Urinary bladder (tissue), 4 donors: Measurements from ENCODE around the gene AFF3. TPM values are rescaled to one million over a fixed set of nuclear protein-coding genes. Genes with fewer than 3 reads are reported as not detected.

ENCODE experiments used
- DNase-seq: peaks from one replicate; pipeline ENCODE4 v3.0.0-alpha.2; 2015; ENCODE audit errors: extremely low spot score
- H3K27ac ChIP-seq: one replicate; pipeline ENCODE4 v1.5.1; 2013; ENCODE audit warnings: low read depth, mild to moderate bottlenecking, moderate library complexity
- H3K36me3 ChIP-seq: one replicate; pipeline ENCODE4 v1.6.1; 2013; ENCODE audit warnings: mild to moderate bottlenecking, moderate library complexity; ENCODE audit not compliant: insufficient read depth
- H3K4me1 ChIP-seq: one replicate; pipeline ENCODE4 v1.6.1; 2013; ENCODE audit warnings: mild to moderate bottlenecking, moderate library complexity; ENCODE audit not compliant: insufficient read depth
- H3K4me3 ChIP-seq: one replicate; pipeline ENCODE4 v1.5.1; 2013; ENCODE audit warnings: low read depth, low read length
- WGBS: extraction: QIAGEN DNeasy Blood & Tissue Kit; methylation state at CpG from one replicate; pipeline ENCODE4 v1.1.7; 2013; 5-methylcytosine and 5-hydroxymethylcytosine counted together
- polyA plus RNA-seq: library from polyadenylated mRNA; stranded (reverse); fragments of 200-250 nt; gene quantifications from one replicate; pipeline ENCODE4 v1.2.3, GENCODE V29; 2013
- total RNA-seq: library from RNA; depleted of rRNA; stranded (reverse); fragments of >200 nt; gene quantifications from one replicate; pipeline ENCODE4 v1.2.3, GENCODE V29; 2014
- donor health status: healthy with polysubstance abuse.
- donor health status: healthy.

AFF3 gene
- total and polyA plus RNA-seq, 2 donors = 15.1 to 43.5 TPM

GRCh38 chr2:100064592-100065428 lies 77.6 kb downstream of the AFF3 start:
- Histone ChIP-seq H3K4me3 (no peak overlapping the region), H3K36me3 (no peaks in the 10 kb centered on the region), H3K4me1 (peaks cover 1% of the 10 kb centered on the region), H3K27ac (no peak overlapping the region)
- WGBS = 60% methylated on average over 9 of the region's 9 CpGs
- DNase-seq = no peak

- Histone ChIP-seq H3K27ac (no peak overlapping the region), H3K4me3 (no peak overlapping the region), H3K36me3 (no peaks in the 10 kb centered on the region), H3K4me1 (peaks cover 1% of the 10 kb centered on the region)
- no peak for DNase-seq
- 97% methylated on average over 2 of the region's 2 CpGs for WGBS
Measured at GRCh38 chr2:100064165-100064564, 78.2 kb downstream of the AFF3 start.

- H3K27ac ChIP-seq = no peak overlapping the region
- H3K4me1 ChIP-seq = peaks cover 1% of the 10 kb centered on the region
- H3K4me3 ChIP-seq = no peak overlapping the region
- WGBS = 89% methylated on average over 5 of the region's 5 CpGs
- DNase-seq = no peak
- no peaks in the 10 kb centered on the region for H3K36me3 ChIP-seq
Measured at GRCh38 chr2:100063459-100063953, 78.9 kb downstream of the AFF3 start.

GRCh38 chr2:100062336-100062735 lies 80.1 kb downstream of the AFF3 start:
- no peak overlapping the region for H3K4me3 ChIP-seq
- H3K36me3 ChIP-seq = no peaks in the 10 kb centered on the region
- no peak overlapping the region for H3K27ac ChIP-seq
- 92% methylated on average over 5 of the region's 5 CpGs for WGBS
- DNase-seq = no peak
- H3K4me1 ChIP-seq = peaks cover 1% of the 10 kb centered on the region

GRCh38 chr2:100060875-100061274 lies 81.5 kb downstream of the AFF3 start:
- no peak for DNase-seq
- Histone ChIP-seq H3K4me1 (peaks cover 1% of the 10 kb centered on the region), H3K4me3 (no peak overlapping the region), H3K27ac (no peak overlapping the region), H3K36me3 (no peaks in the 10 kb centered on the region)
- 81% methylated on average over 4 of the region's 4 CpGs for WGBS

GRCh38 chr2:100059638-100060037 lies 82.8 kb downstream of the AFF3 start:
- Histone ChIP-seq H3K4me3 (no peak overlapping the region), H3K36me3 (no peaks in the 10 kb centered on the region), H3K27ac (no peak overlapping the region), H3K4me1 (peaks cover 1% of the 10 kb centered on the region)
- 74% methylated on average over 4 of the region's 4 CpGs for WGBS
- DNase-seq = no peak

- no peak overlapping the region for H3K27ac ChIP-seq
- DNase-seq = no peak
- H3K4me3 ChIP-seq = no peak overlapping the region
- H3K36me3 ChIP-seq = no peaks in the 10 kb centered on the region
- peaks cover 1% of the 10 kb centered on the region for H3K4me1 ChIP-seq
Measured at GRCh38 chr2:100057901-100058261, 84.5 kb downstream of the AFF3 start.

- no peak for DNase-seq
- Histone ChIP-seq H3K4me3 (no peak overlapping the region), H3K27ac (no peak overlapping the region), H3K36me3 (no peaks in the 10 kb centered on the region), H3K4me1 (no peaks in the 10 kb centered on the region)
- WGBS = 89% methylated on average over 2 of the region's 2 CpGs
Measured at GRCh38 chr2:100054426-100054825, 88.0 kb downstream of the AFF3 start.

- no peak overlapping the region for H3K4me3 ChIP-seq
- H3K27ac ChIP-seq = no peak overlapping the region
- no peak for DNase-seq
- H3K36me3 ChIP-seq = no peaks in the 10 kb centered on the region
- WGBS = 96% methylated on average over 5 of the region's 5 CpGs
- no peaks in the 10 kb centered on the region for H3K4me1 ChIP-seq
Measured at GRCh38 chr2:100053087-100053885, 89.1 kb downstream of the AFF3 start.

GRCh38 chr2:100052650-100053049 lies 89.7 kb downstream of the AFF3 start:
- H3K27ac ChIP-seq = no peak overlapping the region
- no peaks in the 10 kb centered on the region for H3K4me1 ChIP-seq
- no peaks in the 10 kb centered on the region for H3K36me3 ChIP-seq
- no peak for DNase-seq
- no peak overlapping the region for H3K4me3 ChIP-seq
- WGBS = 95% methylated on average over 4 of the region's 4 CpGs

- Histone ChIP-seq H3K4me1 (no peaks in the 10 kb centered on the region), H3K36me3 (no peaks in the 10 kb centered on the region)
- WGBS = 88% methylated on average over 5 of the region's 5 CpGs
Measured at GRCh38 chr2:100051253-100051652, 91.1 kb downstream of the AFF3 start.

GRCh38 chr2:100050685-100051084 lies 91.7 kb downstream of the AFF3 start:
- H3K27ac ChIP-seq = no peak overlapping the region
- H3K4me1 ChIP-seq = no peaks in the 10 kb centered on the region
- no peaks in the 10 kb centered on the region for H3K36me3 ChIP-seq
- H3K4me3 ChIP-seq = no peak overlapping the region
- 92% methylated on average over 6 of the region's 6 CpGs for WGBS
- DNase-seq = no peak

More at GRCh38 chr2:100051253-100051652, 91.1 kb downstream of the AFF3 start:
- no peak overlapping the region for H3K27ac ChIP-seq
- DNase-seq = no peak
- no peak overlapping the region for H3K4me3 ChIP-seq

- 67% methylated on average over 15 of the region's 15 CpGs for WGBS
- H3K27ac ChIP-seq = no peak overlapping the region
Measured at GRCh38 chr2:100046961-100047947, 95.1 kb downstream of the AFF3 start.

More at GRCh38 chr2:100046961-100047947, 95.1 kb downstream of the AFF3 start:
- no peak overlapping the region for H3K4me3 ChIP-seq
- H3K36me3 ChIP-seq = no peaks in the 10 kb centered on the region
- DNase-seq = no peak
- H3K4me1 ChIP-seq = no peaks in the 10 kb centered on the region
